ENCODE measurements around the gene TPK1. TPM values are rescaled to one million over a fixed set of nuclear protein-coding genes. Genes with fewer than 3 reads are reported as not detected.
"Not testable (repeated sequence)": the region's sequence is repeated elsewhere in the genome, so short reads cannot be mapped to it uniquely, and the experiment has no call there.

The TPK1 gene
- polyA plus RNA-seq, 1 experiment: 1.2 TPM

DNA sequence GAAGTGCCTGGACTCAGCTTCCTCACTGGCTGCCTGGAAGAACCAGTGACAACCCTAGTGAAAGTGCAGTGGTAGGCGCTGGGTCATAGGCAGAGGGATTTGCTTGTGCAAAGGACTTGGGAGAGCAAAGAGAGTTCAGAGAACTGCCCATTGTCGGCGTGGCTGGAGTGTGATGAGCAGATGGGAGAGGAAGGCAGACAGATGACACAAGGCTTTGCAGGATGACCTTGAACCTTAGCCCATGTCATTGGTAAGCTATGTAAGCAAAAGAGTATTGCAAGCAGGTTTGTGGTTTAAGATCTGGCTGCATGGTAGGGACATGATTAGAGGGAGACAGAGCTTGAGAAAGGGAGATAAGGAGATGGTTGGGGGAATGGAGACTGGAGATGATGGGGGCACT is 397.1 kb downstream of the TPK1 start:
- H3K4me3 ChIP-seq (ENCODE audit: low read depth, low read length): no peak overlapping the region
- no peaks in the 10 kb centered on the region for H3K27me3 ChIP-seq (ENCODE audit: control insufficient read depth, insufficient read depth, low read length)
- no peak for DNase-seq (ENCODE audit: low read depth)
- H3K36me3 ChIP-seq (ENCODE audit: control insufficient read depth, insufficient read depth, low read length): no peaks in the 10 kb centered on the region
- ChIA-PET CTCF (interaction anchor here (0.7 to 1.3 kb wide), 2 partner anchors 20 to 107 kb away, joined by 3 to 5 read pairs; no protein-coding TSS in a partner anchor), POLR2A (no interaction called here)
- TF ChIP-seq CTCF (IDR thresholded peaks at IDR 0.05; ENCODE audit: insufficient read depth, low read depth, low read length): no peak

GRCh38 chr7:144437370-144438191 is 398.3 kb downstream of the TPK1 start:
- CTCF ChIA-PET: interaction anchor here (0.7 to 2.4 kb wide), 9 partner anchors 8 to 46 kb away, joined by 3 to 8 read pairs (median 4); no protein-coding TSS in a partner anchor
- TF ChIP-seq CTCF (IDR thresholded peaks at IDR 0.05; ENCODE audit: insufficient read depth, low read depth, low read length): peak; percentile 49
- Histone ChIP-seq H3K27me3 (ENCODE audit: control insufficient read depth, insufficient read depth, low read length) (no peaks in the 10 kb centered on the region), H3K4me3 (ENCODE audit: low read depth, low read length) (no peak overlapping the region), H3K36me3 (ENCODE audit: control insufficient read depth, insufficient read depth, low read length) (no peaks in the 10 kb centered on the region)
- POLR2A ChIA-PET: no interaction called here
- peak; percentile 17 for DNase-seq (ENCODE audit: low read depth)

DNA sequence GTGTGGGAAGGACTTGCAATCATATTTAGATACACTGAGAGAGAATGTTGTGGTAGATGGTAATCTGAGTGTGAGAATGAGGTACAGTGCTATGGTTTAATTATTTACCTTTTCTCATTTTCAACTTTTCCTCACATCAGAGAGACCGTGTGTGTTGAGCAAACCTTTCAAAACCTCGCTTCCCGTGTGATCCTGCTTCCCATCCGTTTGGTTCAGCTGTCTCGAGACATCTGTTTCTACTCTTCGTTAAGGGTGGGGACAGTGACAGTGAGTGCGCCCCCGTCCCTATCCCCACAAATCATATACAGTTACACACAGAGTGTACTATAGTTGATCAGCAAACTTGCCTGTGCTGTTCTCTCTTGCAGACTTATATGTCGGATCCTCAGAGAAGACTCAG is 399.4 kb downstream of the TPK1 start:
- ChIA-PET CTCF (interaction anchor here (1.0 to 2.4 kb wide), 4 partner anchors 9 to 45 kb away, joined by 3 to 8 read pairs (median 4); no protein-coding TSS in a partner anchor), POLR2A (no interaction called here)
- H3K36me3 ChIP-seq (ENCODE audit: control insufficient read depth, insufficient read depth, low read length): no peaks in the 10 kb centered on the region
- H3K27me3 ChIP-seq (ENCODE audit: control insufficient read depth, insufficient read depth, low read length): no peaks in the 10 kb centered on the region
- H3K4me3 ChIP-seq (ENCODE audit: low read depth, low read length): no peak overlapping the region
- no peak for DNase-seq (ENCODE audit: low read depth)
- TF ChIP-seq CTCF (IDR thresholded peaks at IDR 0.05; ENCODE audit: insufficient read depth, low read depth, low read length): no peak

GRCh38 chr7:144428431-144428830 is 407.4 kb downstream of the TPK1 start:
- DNase-seq (ENCODE audit: low read depth): no peak
- Histone ChIP-seq H3K27me3 (ENCODE audit: control insufficient read depth, insufficient read depth, low read length) (no peaks in the 10 kb centered on the region), H3K4me3 (ENCODE audit: low read depth, low read length) (no peak overlapping the region), H3K36me3 (ENCODE audit: control insufficient read depth, insufficient read depth, low read length) (no peaks in the 10 kb centered on the region)
- ChIA-PET POLR2A (no interaction called here), CTCF (interaction anchor here (0.5 kb wide), 1 partner anchor 405 kb away, joined by 3 read pairs; no protein-coding TSS in a partner anchor)
- TF ChIP-seq CTCF (IDR thresholded peaks at IDR 0.05; ENCODE audit: insufficient read depth, low read depth, low read length): no peak

GRCh38 chr7:144427539-144427938 is 408.3 kb downstream of the TPK1 start:
- DNase-seq (ENCODE audit: low read depth); H3K4me3 ChIP-seq (ENCODE audit: low read depth, low read length); POLR2A ChIA-PET; H3K27me3 ChIP-seq (ENCODE audit: control insufficient read depth, insufficient read depth, low read length); H3K36me3 ChIP-seq (ENCODE audit: control insufficient read depth, insufficient read depth, low read length): not testable (repeated sequence)
- CTCF ChIA-PET: interaction anchor here (0.9 kb wide), 1 partner anchor 10 kb away, joined by 4 read pairs; no protein-coding TSS in a partner anchor

DNA sequence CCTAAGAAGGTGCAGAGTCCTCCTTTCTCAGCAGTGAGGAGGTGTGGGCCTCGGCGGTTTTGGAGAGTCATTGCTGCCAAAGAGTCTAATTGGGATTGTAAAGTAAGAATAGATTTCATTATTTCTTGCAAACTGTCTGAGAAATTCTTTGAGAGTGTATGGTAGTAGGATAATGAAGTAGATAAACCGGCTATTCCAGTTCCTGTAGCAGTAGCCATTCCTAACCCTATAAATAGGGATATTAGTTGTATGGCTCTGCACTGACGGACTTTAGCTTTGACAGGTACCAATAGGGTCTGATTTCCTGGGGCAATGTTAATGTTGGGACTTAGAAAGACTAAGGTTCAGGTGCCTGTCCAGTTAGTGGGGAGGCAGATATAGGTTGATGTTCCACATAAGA is 416.9 kb downstream of the TPK1 start:
- H3K27me3 ChIP-seq (ENCODE audit: control insufficient read depth, insufficient read depth, low read length); DNase-seq (ENCODE audit: low read depth); H3K4me3 ChIP-seq (ENCODE audit: low read depth, low read length); CTCF ChIA-PET; POLR2A ChIA-PET; H3K36me3 ChIP-seq (ENCODE audit: control insufficient read depth, insufficient read depth, low read length): not testable (repeated sequence)

Data from BJ (cell line).